ENCODE results near the gene TTN. TPM values are rescaled to one million over a fixed set of nuclear protein-coding genes. Genes with fewer than 3 reads are reported as not detected.
"Not testable (repeated sequence)": the region's sequence is repeated elsewhere in the genome, so short reads cannot be mapped to it uniquely, and the experiment has no call there.

The TTN gene
- polyA plus RNA-seq, 12 donors, result 103 to 452 (median 237) TPM

GRCh38 chr2:178536037-178536436, 271.2 kb downstream of the TTN start:
- DNase-seq, result no peak

GRCh38 chr2:178531168-178531567, 276.1 kb downstream of the TTN start:
- no peak for DNase-seq

- no peak for DNase-seq
Observed at GRCh38 chr2:178530625-178531142, 276.5 kb downstream of the TTN start.

GRCh38 chr2:178530131-178530530, 277.1 kb downstream of the TTN start:
- no peak for DNase-seq

GRCh38 chr2:178529194-178529593, 278.0 kb downstream of the TTN start:
- DNase-seq, result no peak

- no peak for DNase-seq
Observed at GRCh38 chr2:178528647-178529046, 278.6 kb downstream of the TTN start.

DNA sequence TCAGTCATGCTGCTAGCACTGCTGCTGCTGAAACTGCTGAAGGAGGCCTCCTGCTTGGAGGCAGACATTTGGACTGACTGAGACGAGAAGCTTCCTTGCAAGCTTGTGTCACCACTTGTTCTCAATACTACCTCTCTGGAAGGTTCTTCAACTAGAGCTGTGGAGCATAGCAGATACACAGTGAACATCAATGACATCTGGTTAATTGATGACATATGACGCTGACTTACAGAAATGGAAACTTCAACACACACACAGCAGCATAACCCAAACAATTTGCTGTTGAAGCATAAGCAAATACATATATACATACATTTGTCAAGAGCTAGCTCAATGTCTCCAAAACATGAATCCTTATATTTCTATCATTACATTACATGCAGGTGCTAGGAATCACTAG, 279.6 kb downstream of the TTN start:
- no peak for DNase-seq

DNA sequence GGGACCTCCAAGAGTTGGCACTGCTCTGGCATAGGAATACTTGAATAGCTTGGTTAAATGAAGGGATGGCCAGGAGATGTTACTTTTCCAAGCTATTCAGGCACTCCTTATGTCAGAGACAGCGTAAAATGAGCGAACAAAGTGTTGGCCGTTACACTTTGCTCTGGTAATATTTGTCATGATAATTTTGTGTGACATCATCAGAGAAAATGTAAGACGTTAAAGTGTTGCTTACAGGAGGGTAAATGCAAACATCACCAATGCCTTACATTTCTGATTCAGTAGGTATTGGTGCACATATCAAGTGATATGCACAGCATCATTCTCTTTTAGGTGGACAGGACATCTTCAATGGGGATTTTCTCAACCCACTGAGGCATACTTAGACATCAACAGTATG, 281.0 kb downstream of the TTN start:
- DNase-seq, result no peak

DNA sequence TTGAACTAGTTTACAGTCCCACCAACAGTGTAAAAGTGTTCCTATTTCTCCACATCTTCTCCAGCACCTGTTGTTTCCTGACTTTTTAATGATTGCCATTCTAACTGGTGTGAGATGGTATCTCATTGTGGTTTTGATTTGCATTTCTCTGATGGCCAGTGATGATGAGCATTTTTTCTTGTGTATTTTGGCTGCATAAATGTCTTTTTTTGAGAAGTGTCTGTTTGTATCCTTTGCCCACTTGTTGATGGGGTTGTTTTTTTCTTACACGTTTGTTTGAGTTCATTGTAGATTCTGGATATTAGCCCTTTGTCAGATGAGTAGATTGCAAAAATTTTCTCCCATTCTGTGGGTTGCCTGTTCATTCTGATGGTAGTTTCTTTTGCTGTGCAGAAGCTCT, 281.8 kb downstream of the TTN start:
- DNase-seq, result not testable (repeated sequence)

DNA sequence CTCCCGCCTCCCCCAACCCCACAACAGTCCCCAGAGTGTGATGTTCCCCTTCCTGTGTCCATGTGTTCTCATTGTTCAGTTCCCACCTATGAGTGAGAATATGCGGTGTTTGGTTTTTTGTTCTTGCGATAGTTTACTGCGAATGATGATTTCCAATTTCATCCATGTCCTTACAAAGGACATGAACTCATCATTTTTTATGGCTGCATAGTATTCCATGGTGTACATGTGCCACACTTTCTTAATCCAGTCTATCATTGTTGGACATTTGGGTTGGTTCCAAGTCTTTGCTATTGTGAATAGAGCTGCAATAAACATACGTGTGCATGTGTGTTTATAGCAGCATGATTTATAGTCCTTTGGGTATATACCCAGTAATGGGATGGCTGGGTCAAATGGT, 282.2 kb downstream of the TTN start:
- DNase-seq, result not testable (repeated sequence)

GRCh38 chr2:178523596-178524134, 283.6 kb downstream of the TTN start:
- DNase-seq, result no peak

DNA sequence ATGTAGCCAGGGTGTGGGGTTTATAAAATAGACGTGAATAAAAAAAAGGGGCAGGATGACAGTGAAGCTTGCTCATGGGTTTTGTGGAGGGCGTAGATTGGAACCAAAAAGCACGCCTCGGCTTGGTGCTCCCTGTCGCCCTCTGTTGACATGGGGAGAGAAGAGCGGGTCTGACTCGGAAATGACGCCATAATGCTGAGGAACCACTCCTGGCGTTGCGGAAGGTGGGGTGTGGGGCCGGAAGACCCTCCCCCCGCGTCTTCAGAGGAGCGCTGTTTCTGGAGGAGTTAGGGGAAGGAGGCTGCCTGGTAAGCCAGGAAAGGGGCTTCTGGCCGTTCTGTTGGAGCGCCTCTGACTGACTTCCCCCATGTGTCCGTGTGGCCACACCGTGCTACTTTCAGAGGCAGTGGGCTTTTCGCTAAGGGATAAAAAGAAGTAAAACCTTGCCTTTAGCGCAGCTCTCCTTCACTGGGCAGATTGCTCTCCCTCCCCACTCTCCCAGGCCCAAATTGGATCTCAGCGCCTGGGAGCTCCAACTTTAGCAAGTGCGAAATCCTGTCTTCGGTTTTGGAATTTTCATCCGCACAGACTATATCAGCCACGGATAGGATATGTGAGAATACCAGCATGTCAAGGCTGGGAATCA, 284.1 kb downstream of the TTN start:
- DNase-seq, result peak; percentile 86

GRCh38 chr2:178521304-178522150, 285.7 kb downstream of the TTN start:
- DNase-seq, result no peak

DNA sequence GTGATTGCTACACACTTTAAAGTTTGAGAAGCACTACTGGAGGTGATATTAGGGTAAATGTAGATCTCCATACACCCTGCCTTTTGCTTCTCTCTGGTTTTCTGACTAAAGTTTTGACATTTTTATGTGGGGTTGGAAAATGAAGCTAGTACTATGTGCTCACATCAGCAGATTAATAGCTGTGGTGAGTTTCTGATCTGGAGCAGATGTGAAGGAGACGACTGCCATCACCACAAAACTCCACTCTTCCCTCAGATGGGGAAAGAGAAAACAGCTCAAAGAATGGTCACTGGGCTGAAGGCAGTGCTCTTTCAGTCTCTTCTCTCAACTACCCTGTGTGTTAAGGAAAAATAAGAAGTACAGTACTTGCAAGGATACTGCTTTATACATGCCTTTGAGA, 289.7 kb downstream of the TTN start:
- DNase-seq, result no peak

DNA sequence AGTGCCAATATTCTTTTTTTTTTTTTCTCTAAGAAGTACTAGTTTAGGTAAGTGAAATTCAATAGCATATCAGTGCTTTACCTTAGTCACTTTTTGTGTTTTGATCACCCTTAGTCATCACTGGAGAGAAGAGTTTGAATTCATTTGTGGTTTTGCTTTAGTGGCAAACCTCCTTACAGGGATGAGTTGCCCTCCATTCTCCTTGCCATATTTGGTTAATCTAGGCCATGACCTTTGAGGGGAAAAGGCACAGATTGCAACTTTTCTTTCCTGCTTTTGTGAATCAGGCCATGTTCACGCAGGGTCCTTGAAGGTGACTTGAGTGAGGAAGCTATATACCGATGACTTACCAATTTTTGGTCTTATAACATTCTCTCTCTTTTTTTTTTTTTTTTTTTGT, 292.6 kb downstream of the TTN start:
- no peak for DNase-seq

DNA sequence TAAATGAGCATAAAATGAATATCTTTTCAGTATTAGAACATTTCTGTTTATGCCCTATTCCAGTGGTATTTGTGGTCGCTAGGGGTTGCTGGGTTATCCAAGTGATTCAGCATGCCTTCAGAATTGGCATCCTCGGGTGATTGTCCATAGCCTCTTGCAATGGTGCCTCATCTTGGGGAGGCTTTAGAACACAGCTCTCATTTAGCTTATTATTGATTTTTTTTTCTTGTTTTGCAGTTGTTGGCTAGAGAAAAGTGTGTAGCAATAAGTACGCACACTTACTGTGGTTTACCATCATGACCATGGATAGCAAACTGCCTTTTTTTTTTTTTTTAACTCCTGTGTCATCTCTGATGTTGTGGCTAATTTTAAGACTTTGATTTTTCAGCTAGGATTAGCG, 293.3 kb downstream of the TTN start:
- no peak for DNase-seq

- DNase-seq, result no peak
Observed at GRCh38 chr2:178512484-178512883, 294.7 kb downstream of the TTN start.

GRCh38 chr2:178510384-178510783, 296.8 kb downstream of the TTN start:
- no peak for DNase-seq

DNA sequence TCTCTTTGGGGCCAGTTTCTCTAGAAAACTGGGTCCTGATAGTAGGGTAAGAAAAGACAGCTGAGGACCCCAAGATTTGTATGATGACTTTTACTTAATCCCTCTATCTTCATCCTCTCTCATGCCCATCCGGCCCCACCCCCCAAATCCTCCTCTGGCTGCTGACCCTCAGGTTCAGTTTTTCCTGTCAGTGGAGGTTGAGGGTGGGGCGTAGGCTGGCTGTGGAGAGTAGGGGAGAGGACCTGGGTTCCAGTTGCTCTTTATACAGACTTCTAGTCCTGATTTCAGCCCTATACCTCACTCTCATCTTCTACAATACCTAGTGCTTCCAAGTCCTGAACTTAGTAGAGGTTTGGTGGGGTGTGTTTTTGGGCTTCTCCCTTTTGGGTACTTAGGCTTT, 298.6 kb downstream of the TTN start:
- no peak for DNase-seq

GRCh38 chr2:178506949-178507348, 300.3 kb downstream of the TTN start:
- DNase-seq, result no peak

DNA sequence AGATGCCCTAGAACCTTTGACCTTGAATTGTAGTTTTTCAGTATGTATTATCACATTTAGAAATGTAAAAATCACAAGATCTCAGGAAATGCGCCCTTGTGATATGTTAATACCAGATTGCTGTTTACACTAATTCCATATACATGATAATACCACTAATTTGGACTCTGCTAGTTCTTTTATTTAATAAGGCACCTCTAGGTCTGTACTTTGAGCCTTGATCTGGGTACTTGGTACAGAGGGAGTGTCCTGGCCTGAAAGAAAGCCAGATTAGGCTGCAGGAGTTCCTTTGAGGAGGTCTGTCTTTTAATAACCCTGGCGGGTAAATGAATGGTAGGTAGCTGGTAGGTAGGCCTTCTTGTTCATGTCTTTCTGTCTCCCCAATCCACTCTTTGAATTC, 300.7 kb downstream of the TTN start:
- no peak for DNase-seq

DNA sequence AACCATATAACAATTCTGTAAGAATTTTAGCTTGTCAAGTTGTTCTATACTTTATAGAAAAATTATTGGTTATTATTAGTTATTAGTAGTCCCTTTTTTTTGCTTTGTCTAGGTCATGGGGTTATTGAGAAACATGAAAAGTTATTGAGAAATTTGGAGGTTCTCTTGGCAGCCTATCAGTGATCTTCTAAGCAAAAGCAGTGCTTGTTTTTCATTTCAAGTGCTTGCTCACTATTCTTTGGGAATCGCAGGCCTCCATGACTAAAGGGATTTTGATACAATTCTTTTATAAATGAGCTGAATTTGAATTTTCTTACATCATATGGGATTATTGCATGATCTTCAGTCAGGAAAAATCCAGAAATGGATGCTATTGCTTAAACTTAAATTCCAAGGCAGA, 301.1 kb downstream of the TTN start:
- DNase-seq, result no peak

GRCh38 chr2:178502751-178503150, 304.5 kb downstream of the TTN start:
- DNase-seq, result no peak
